Measurements from ENCODE around the gene ADD2. TPM values are rescaled to one million over a fixed set of nuclear protein-coding genes. Genes with fewer than 3 reads are reported as not detected.

ADD2 gene
- total and polyA plus RNA-seq, 12 donors, result 0.20 to 5.6 (median 1.9) TPM; not detected in 1

- Histone ChIP-seq H3K9me3 (replicated peaks in 1 of 3) (no peaks in the 10 kb centered on the region), H3K4me1 (replicated peaks in 1 of 2) (peaks cover 5% of the 10 kb centered on the region in 2 donors), H3K27me3 (peaks cover 34% of the 10 kb centered on the region), H3K27ac (no peak overlapping the region), H3K36me3 (replicated peaks in 1 of 2) (no peaks in the 10 kb centered on the region), H3K4me3 (peak overlapping the region in 1 of 4 donors; percentile 11)
- intact Hi-C loops (cut with DNase I), result loop anchor here (5.0 to 10.0 kb wide), 3 partner anchors 135 to 158 kb away; partner anchors contain the start of gene ATP6V1B1 (in 1 of the 2)
- TF ChIP-seq POLR2A (IDR thresholded peaks at IDR 0.05) (no peak), CTCF (IDR thresholded peaks at IDR 0.05) (peak; percentile 33 to 59 (median 52))
- DNase-seq, result peak; percentile 41 to 76 (median 62)
- 5 to 8% (median 6%) methylated on average over 30 to 33 of the region's 33 CpGs for WGBS, 4 donors
Observed at GRCh38 chr2:70789304-70790135, 21.5 kb upstream of the ADD2 start.

- no peaks in the 10 kb centered on the region for H3K36me3 ChIP-seq (replicated peaks in 1 of 2)
- peaks cover 2 to 5% of the 10 kb centered on the region in 2 donors for H3K4me1 ChIP-seq (replicated peaks in 1 of 2)
- no peak for TF ChIP-seq POLR2A (IDR thresholded peaks at IDR 0.05)
- TF ChIP-seq CTCF (IDR thresholded peaks at IDR 0.05), result peak in 5 of 6 experiments; percentile 28 to 52 (median 31)
- peaks cover 23% of the 10 kb centered on the region for H3K27me3 ChIP-seq
- no peaks in the 10 kb centered on the region for H3K9me3 ChIP-seq (replicated peaks in 1 of 3)
- DNase-seq, result peak in 5 of 7 donors; percentile 30 to 60 (median 31)
- 13 to 23% (median 19%) methylated on average over 7 of the region's 7 CpGs for WGBS, 4 donors
- H3K27ac ChIP-seq, result no peak overlapping the region
- intact Hi-C loops (cut with DNase I), result loop anchor here (5.0 to 10.0 kb wide), 3 partner anchors 131 to 162 kb away; partner anchors contain the start of gene ATP6V1B1 (in 1 of the 2)
- no peak overlapping the region for H3K4me3 ChIP-seq
Observed at GRCh38 chr2:70785137-70785911, 17.3 kb upstream of the ADD2 start.

GRCh38 chr2:70784320-70784719 lies 16.3 kb upstream of the ADD2 start:
- no peak for DNase-seq
- no peaks in the 10 kb centered on the region for H3K36me3 ChIP-seq (replicated peaks in 1 of 2)
- H3K27me3 ChIP-seq, result peaks cover 16% of the 10 kb centered on the region
- intact Hi-C loops (cut with DNase I), result loop anchor here (5.0 to 10.0 kb wide), 3 partner anchors 130 to 150 kb away; partner anchors contain the start of gene ATP6V1B1 (in 1 of the 2)
- 75 to 93% (median 87%) methylated on average over 2 of the region's 2 CpGs for WGBS, 4 donors
- H3K4me1 ChIP-seq (replicated peaks in 1 of 2), result no peaks in the 10 kb centered on the region
- H3K27ac ChIP-seq, result no peak overlapping the region
- H3K4me3 ChIP-seq, result no peak overlapping the region
- H3K9me3 ChIP-seq (replicated peaks in 1 of 3), result no peaks in the 10 kb centered on the region
- TF ChIP-seq CTCF (IDR thresholded peaks at IDR 0.05) (no peak), POLR2A (IDR thresholded peaks at IDR 0.05) (no peak)

All from adrenal gland (tissue), 12 donors.